Islet precursor cell (in vitro differentiated cells): Measurements from ENCODE around the gene TBL3.
"Not testable (repeated sequence)": the region's sequence is repeated elsewhere in the genome, so short reads cannot be mapped to it uniquely, and the experiment has no call there.

Experiments
- DNase-seq: peaks from one replicate; pipeline ENCODE4 v3.0.0-alpha.2; 2018

TBL3 gene

GRCh38 chr16:1944612-1945199, 27.1 kb upstream of the TBL3 start:
- DNase-seq: no peak

GRCh38 chr16:1945559-1946391, 26.1 kb upstream of the TBL3 start:
- DNase-seq: peak; percentile 47

DNA sequence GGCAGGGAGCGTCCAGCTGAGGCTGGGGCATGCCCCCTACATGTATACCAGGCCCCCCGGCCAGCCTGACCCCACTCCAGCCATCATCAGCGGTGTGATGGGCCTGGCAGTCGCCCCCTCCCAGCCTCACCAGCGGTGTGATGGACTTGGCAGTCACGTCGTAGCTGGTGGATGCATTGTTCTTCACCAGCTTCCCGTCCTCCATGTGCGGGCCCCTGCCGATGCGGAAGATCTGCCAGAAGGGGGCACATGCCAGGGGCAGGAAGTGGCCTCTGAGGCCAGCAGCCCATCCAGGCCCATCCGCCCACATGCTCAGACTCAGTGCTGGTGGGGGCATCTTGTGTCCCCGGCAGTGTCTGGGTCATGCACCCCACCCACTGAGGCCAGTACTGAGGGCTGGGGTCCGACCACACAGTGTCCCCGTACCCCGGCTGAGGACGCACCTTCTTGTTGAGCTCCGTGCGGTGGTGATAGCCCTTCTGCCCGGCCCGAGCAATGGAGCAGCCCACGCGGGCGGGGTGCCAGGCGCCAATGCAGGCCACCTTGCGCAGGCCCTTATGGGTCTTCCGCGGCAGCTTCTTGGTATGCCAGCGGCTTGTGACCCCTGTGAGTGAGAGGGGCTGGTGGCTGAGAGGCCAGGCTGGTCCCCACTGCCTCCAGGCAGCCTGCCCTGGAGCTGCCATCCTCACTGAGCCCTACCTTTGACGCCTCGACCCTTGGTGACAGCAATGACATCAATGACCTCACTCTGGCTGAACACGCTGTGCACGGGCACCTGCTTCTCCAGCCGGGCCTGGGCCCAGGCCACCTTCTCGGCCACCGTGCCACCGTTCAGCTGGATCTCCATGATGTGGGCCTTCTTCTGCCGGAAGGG, 25.1 kb upstream of the TBL3 start:
- peak; percentile 50 for DNase-seq

DNA sequence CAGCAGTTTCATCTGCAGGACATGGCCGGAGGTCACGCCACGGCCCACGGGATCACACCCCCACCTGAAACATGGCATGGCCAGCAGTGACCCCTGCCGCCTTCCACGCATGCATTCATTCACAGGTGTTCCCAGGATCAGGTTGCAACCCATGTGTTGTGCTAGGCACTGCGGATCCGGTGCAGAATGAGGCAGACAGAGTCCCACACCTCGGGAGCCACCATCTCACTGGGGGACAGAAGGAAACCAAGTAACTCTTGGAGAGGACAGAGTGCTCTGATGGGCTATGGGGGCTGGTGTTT, 24.5 kb upstream of the TBL3 start:
- no peak for DNase-seq

GRCh38 chr16:1949507-1949906, 22.3 kb upstream of the TBL3 start:
- no peak for DNase-seq

DNA sequence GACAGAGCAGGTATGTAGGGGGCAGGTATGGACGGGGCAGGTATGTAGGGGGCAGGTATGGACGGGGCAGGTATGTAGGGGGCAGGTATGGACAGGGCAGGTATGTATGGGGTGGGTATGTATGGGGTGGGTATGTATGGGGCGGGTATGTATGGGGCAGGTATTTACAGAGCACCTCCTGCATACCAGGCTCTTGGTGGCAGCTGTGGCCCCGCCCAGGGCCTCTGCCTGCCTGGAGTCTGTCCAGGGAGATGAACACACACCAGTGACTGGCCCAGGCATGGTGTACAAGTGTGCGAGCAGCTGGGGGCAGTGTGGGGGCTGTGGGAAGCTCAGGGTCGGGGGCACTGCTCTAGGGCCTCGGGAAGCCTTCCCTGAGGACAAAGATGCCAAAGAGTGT, 21.8 kb upstream of the TBL3 start:
- DNase-seq: peak; percentile 46

DNA sequence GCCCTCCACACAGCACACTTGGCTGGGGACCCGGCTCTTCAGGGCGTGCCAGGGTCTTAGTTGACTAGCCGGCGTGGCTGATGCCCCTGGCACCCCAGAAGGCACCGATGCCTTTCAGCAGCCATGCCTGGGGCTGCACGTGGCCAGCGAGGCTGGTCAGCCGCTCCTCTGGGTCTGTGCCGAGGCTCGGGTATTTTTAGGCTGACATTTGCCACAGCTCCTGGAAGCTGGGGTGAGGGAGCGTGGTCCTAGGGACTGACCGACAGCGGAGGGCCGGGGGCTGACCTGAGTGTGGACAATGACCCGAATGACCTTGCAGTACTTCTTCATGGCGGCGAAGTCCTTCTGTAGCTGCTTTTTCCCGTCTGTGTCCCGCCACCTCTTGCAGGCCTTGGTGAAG, 21.3 kb upstream of the TBL3 start:
- peak; percentile 49 for DNase-seq

GRCh38 chr16:1953734-1954133, 18.1 kb upstream of the TBL3 start:
- DNase-seq: no peak

- DNase-seq: not testable (repeated sequence)
Observed at GRCh38 chr16:1957434-1958142, 14.3 kb upstream of the TBL3 start.

DNA sequence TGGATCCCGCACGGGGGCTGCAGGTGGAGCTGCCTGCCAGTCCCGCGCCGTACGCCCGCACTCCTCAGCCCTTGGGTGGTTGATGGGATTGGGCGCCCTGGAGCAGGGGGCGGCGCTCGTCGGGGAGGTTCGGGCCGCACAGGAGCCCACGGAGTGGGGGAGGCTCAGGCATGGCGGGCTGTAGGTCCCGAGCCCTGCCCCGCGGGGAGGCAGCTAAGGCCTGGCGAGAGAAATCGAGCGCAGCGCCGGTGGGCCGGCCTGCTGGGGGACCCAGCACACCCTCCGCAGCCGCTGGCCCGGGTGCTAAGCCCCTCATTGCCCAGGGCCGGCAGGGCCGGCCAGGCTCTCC, 13.7 kb upstream of the TBL3 start:
- not testable (repeated sequence) for DNase-seq

DNA sequence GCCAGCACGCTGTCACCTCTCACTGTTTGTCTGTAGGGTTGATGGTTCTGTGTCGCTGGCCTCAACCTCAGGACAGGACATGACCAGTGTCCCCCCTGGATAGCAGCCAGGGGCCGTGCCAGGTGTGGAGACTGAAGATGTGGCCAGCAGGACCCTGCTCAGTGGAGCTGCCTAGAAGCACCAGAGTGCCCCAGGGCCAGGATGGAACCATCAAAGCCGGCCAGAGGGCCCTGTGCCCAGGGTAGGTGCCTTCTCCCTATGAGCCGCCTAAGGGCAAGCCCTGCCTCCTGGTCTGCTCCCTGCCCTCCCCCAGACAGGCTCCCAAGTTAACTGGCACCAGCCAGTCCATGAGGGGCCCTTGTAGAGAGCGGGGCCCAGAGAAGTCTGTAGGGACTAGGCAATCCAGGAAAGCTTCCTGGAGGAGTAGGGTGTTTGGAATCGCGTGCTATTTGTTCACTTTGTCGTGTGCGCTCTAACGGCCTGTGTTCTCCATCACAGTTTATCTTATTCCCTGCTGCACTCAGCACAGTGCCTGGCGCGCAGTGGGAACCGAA, 13.1 kb upstream of the TBL3 start:
- no peak for DNase-seq

DNA sequence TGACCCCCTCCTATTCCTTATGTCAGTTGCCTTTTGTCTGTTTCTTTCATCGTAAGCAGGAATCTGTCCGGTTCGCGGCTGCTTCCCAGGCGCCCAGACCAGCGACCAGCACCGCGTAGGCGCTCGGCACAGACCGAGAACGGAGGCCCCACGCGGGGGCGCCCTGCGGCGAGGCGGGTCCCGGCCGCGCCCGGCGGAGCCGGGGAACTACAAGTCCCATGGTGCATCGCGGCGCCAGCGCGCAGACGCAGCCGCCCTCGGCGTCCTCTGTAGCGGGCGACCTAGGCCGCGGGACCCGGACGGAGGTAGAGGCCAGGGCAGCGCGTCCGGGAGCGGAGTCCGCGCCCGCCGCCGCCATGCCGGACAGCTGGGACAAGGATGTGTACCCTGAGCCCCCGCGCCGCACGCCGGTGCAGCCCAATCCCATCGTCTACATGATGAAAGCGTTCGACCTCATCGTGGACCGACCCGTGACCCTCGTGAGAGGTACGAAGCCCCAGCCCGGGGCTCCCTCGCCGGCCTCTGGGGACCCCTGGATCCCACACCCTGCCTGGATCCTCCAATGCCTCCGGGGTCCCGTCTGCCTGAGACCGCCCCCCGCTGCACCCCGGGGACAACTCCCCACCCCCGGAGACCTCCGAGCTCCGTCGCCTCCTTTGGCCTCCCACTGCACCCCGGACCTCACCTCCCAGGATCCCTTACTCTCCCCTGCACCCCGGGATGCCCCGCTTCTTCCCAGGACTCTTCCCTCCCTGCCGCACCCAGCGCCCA, 12.4 kb upstream of the TBL3 start, which contains the start of gene NDUFB10:
Gene NDUFB10 (plus strand): TSS at position 270 of the 771 bp plus-strand sequence. CDS start 87 bp downstream, at position 357.
- peak; percentile 96 for DNase-seq

- no peak for DNase-seq
Observed at GRCh38 chr16:1960665-1961630, 10.9 kb upstream of the TBL3 start.

- no peak for DNase-seq
Observed at GRCh38 chr16:1961651-1962067, 10.2 kb upstream of the TBL3 start.

DNA sequence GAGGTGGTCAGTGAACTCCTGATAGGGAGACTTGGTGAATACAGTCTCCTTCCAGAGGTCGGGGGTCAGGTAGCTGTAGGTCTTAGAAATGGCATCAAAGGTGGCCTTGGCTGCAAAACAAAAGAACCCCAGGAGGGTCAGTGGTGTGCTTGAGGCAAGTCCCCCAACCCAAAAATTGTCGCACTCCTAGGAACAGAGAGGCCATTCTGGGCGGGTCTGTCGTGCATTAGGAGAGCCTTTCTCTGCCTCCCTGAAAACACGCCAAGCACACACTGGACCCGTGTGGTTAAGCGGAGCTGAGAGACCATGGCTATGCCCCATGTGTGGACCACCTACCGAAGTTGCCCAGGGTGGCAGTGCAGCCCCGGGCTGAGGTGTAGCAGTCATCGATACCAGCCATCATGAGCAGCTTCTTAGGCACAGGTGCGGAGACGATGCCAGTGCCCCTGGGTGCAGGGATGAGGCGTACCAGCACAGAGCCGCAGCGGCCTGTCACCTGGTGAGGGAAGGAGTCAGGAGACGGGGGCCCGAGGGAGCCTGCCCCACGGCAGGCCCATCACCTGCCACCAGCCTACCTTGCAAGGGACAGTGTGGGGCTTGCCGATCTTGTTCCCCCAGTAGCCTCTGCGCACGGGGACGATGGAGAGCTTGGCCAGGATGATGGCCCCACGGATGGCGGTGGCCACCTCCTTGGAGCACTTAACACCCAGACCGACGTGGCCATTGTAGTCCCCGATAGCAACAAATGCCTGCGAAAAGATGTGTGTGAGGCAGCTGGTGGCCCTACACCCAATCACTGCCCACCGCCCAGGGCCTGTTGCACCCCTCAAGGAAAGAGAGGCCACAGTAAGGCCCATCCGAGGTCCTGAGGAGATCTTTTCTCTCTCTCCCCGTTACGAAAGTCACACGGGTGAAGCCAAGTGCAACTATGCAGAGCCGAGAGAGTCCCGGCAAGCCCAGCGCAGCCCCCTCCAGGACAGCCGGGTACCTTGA, 9.4 kb upstream of the TBL3 start:
- not testable (repeated sequence) for DNase-seq

GRCh38 chr16:1963806-1964505, 7.9 kb upstream of the TBL3 start:
- no peak for DNase-seq

GRCh38 chr16:1964506-1965395, 7.1 kb upstream of the TBL3 start, which contains the start of gene RPS2:
RPS2 (minus strand) TSS chr16:1964826; CDS start chr16:1964625, 201 bp downstream.
- peak; percentile 99 for DNase-seq
